Measurements from ENCODE around the gene FXYD3.
"Not testable (repeated sequence)": the region's sequence is repeated elsewhere in the genome, so short reads cannot be mapped to it uniquely, and the experiment has no call there.

The FXYD3 gene

GRCh38 chr19:35120492-35120891 is 4.9 kb downstream of the FXYD3 start:
- no peak overlapping the region for H3K9ac ChIP-seq (ENCODE audit: low read depth, low read length)
- H3K9me3 ChIP-seq (ENCODE audit: control insufficient read depth, insufficient read depth, low read length), result no peaks in the 10 kb centered on the region
- H3K36me3 ChIP-seq (ENCODE audit: insufficient read depth, low read length), result no peaks in the 10 kb centered on the region
- H3K4me1 ChIP-seq (ENCODE audit: insufficient read depth, low read length), result peaks cover 23% of the 10 kb centered on the region

DNA sequence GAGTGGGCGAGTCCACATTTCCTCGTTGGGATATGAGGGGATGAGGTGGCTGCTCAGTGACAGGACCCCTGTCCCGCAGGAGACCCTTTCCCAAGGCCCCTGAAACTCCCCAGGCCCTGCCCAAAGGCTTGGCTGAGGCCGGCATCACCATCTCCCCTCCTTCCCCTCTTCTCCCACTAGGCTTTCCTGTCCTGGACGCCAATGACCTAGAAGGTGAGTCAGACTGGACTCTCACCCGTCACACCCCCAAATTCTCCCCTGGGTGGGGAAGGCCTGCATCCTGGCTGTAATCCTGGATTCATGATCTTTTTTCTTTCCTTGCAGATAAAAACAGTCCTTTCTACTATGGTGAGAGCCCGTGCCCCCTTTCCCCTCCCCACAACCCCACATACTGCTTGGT is 5.3 kb downstream of the FXYD3 start:
- Histone ChIP-seq H3K9me3 (ENCODE audit: control insufficient read depth, insufficient read depth, low read length) (no peaks in the 10 kb centered on the region), H3K9ac (ENCODE audit: low read depth, low read length) (no peak overlapping the region), H3K4me1 (ENCODE audit: insufficient read depth, low read length) (peaks cover 19% of the 10 kb centered on the region), H3K36me3 (ENCODE audit: insufficient read depth, low read length) (no peaks in the 10 kb centered on the region)

DNA sequence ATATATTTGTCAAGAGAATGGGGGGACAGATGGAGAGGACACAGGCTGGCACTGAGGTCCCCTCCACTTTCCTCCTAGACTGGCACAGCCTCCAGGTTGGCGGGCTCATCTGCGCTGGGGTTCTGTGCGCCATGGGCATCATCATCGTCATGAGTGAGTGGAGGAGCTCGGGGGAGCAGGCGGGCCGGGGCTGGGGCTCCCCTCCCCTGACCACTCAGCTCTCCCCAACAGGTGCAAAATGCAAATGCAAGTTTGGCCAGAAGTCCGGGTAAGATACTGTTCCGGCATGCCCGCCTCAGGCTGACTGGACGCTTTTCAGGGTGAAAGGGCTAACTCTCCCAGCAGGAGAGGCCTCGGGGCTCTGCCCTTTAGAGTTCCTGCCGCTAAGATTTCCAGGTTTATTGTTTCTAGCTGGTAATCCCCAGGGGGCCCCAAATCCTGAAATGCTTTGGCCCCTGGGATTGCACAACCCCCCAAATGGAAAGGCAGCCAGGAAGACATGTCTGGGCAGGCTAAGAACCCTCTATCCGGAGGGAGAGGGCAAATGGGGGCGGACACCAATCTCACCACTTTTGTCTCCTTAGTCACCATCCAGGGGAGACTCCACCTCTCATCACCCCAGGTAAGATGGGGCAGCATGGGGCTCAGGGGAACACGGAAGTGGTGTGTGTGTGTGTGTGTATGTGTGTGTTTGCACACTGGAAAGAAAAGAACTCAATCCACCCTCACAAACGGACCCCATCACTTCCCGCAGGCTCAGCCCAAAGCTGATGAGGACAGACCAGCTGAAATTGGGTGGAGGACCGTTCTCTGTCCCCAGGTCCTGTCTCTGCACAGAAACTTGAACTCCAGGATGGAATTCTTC is 7.3 kb downstream of the FXYD3 start:
- Histone ChIP-seq H3K9me3 (ENCODE audit: control insufficient read depth, insufficient read depth, low read length) (no peaks in the 10 kb centered on the region), H3K36me3 (ENCODE audit: insufficient read depth, low read length) (no peaks in the 10 kb centered on the region), H3K4me1 (ENCODE audit: insufficient read depth, low read length) (peaks cover 17% of the 10 kb centered on the region; the same call in 1 of the 2 replicates), H3K9ac (ENCODE audit: low read depth, low read length) (no peak overlapping the region)

GRCh38 chr19:35123573-35123972 is 8.0 kb downstream of the FXYD3 start:
- Histone ChIP-seq H3K36me3 (ENCODE audit: insufficient read depth, low read length) (no peaks in the 10 kb centered on the region), H3K9ac (ENCODE audit: low read depth, low read length) (peak overlapping the region; percentile 54; the same call in 1 of the 2 replicates), H3K9me3 (ENCODE audit: control insufficient read depth, insufficient read depth, low read length) (no peaks in the 10 kb centered on the region), H3K4me1 (ENCODE audit: insufficient read depth, low read length) (peaks cover 17% of the 10 kb centered on the region; the same call in 1 of the 2 replicates)

DNA sequence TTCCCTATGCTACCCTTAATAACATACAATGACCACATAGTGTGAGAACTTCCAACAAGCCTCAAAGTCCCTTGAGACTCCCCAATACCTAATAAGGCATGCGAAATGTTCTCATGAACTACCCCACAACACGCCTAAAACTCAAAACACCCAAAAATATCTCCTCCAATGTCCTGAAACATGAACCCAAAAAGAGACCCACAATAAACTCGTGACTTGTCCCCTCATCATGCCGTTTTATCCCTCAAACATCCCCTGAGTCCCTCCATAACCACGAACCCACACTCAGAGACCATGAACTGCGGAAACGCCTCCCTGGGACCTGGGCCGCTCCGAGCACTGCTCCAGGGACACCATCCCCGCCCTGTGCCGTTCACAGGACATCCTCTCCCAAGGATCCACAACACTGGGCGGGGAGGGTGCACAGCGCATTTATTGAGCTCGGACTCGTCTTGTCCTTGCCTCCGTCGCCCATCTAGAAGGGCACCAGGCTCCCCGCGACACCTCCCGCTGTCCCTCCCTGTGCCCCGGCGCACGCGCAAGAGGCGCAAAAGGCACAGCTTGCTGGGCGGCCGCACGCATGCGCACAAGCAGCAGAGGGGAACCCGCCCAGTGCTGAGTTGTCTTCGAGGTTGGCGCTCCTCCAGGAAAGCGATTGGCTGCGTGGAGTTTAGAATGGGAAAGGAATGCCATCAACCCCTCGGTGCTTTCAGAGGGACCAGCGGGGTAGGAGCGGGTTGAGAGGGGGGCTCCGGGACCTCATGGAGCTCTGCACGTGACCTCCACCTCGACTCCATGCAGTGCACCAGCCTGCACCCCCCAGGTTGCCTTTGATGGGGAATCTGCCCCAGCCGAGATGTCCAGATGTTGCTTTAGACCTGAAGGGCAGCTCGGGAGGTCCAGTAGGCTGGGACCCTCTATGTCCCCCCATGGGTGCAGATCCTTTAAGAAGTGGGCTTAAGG is 8.8 kb downstream of the FXYD3 start:
- Histone ChIP-seq H3K36me3 (ENCODE audit: insufficient read depth, low read length) (no peaks in the 10 kb centered on the region), H3K9ac (ENCODE audit: low read depth, low read length) (peak overlapping the region; percentile 54; the same call in 1 of the 2 replicates), H3K9me3 (ENCODE audit: control insufficient read depth, insufficient read depth, low read length) (no peaks in the 10 kb centered on the region), H3K4me1 (ENCODE audit: insufficient read depth, low read length) (peaks cover 17% of the 10 kb centered on the region; the same call in 1 of the 2 replicates)

DNA sequence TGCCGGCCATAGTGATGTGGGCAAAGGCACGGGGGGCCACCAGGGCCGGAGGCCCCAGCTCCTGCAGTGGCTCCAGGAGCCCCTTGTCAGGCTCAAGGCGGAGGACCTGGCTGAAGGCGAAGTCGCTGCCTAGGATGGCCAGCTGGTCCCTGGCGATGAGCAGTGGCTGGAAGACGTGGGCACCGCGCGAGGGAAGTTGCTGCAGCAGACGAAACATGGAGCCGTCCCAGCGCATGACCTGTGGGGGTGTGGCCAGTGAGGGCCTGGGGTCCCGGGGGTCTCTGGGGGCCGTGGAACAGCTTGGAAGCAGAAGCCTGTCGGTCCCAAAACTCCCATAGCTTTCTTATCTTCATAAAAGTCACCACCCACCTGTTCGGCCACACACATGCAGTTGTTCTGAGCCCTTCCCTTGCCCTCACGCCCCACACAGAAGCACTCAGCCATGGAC is 9.7 kb downstream of the FXYD3 start:
- Histone ChIP-seq H3K9ac (ENCODE audit: low read depth, low read length) (no peak overlapping the region), H3K36me3 (ENCODE audit: insufficient read depth, low read length) (no peaks in the 10 kb centered on the region), H3K4me1 (ENCODE audit: insufficient read depth, low read length) (peaks cover 17% of the 10 kb centered on the region; the same call in 1 of the 2 replicates), H3K9me3 (ENCODE audit: control insufficient read depth, insufficient read depth, low read length) (no peaks in the 10 kb centered on the region)

DNA sequence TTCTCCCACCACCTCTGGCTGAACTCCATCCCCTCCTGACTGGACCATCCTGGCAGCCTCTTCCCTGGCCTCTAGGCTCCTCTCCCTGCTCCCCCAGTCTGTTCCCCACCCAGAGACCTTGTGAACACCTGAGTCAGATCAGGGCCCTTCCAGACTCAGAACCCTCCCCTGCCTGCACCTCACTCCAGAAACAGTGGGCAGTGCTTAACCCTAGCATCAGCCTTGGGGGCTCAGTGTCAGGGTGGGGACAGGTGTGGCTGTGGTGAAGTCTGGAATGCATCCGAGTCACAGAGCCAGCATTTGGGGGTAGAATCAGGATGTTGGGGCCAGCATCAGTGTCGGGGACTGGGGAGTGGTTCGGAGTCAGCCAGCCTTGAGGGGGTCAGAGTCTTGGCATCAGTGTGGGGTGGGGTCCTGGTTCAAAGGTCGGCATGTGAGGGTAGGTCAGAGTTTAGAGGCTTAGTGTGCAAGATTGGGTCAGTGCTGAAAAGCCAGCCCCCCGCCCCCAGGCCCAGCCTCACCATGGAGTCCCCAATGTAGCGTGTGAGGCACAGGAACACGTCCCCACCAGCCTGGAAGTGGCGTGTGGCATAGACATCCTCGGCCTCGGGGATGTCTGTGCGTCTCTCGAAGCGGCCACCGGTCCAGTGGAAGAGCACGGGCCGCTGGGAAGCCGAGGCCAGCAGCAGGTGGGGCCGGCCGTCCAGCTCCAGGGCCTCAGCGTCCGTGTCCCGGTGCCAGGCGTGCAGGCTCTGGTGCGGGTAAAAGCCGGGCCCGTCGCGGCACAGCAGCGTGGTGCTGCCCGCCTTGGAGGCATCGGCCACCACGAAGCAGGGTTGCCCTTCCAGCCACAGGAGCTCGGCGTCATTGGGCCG is 10.4 kb downstream of the FXYD3 start:
- Histone ChIP-seq H3K9ac (ENCODE audit: low read depth, low read length) (no peak overlapping the region), H3K9me3 (ENCODE audit: control insufficient read depth, insufficient read depth, low read length) (no peaks in the 10 kb centered on the region), H3K4me1 (ENCODE audit: insufficient read depth, low read length) (peaks cover 17% of the 10 kb centered on the region; the same call in 1 of the 2 replicates), H3K36me3 (ENCODE audit: insufficient read depth, low read length) (no peaks in the 10 kb centered on the region; the same call in 1 of the 2 replicates)

DNA sequence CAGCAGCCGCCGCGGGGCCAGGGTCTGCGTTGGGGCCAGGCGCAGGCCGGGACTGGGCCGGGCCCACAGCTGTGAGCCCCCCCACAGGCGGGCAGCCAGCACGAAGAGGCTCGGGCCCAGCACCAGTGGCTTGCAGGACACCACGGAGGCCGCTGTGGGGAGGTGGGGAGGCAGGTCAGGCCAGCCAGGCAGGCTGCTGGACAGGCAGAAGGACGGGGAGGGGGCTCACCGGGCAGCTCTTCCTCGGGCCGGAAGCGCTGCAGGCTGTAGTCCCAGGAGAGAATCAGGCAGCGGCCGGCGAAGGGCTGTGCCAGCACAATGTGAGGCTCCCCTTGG is 11.0 kb downstream of the FXYD3 start:
- H3K36me3 ChIP-seq (ENCODE audit: insufficient read depth, low read length), result no peaks in the 10 kb centered on the region; the same call in 1 of the 2 replicates
- H3K9ac ChIP-seq (ENCODE audit: low read depth, low read length), result no peak overlapping the region

DNA sequence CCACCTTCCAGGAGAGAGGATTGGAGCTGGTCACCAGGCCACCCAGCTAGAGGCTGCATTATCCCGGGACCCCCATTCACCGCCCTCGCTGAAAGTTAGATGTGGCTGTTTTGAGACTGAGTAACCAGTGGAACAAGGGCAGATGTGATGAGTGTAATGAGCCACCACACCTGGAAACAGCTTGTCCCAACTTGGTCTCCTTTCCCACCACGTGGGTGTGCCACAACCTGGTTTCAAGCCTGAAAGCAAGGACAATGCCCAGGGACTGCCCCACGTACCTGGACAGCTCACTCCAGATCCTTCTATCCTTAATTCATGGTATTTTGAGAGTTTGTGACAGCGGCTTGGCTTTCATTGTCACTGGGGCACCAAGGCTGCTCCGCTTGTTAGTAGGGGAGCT is 12.2 kb downstream of the FXYD3 start:
- Histone ChIP-seq H3K36me3 (ENCODE audit: insufficient read depth, low read length) (no peaks in the 10 kb centered on the region; the same call in 1 of the 2 replicates), H3K9me3 (ENCODE audit: control insufficient read depth, insufficient read depth, low read length) (no peaks in the 10 kb centered on the region), H3K4me1 (ENCODE audit: insufficient read depth, low read length) (peaks cover 12% of the 10 kb centered on the region; the same call in 1 of the 2 replicates), H3K9ac (ENCODE audit: low read depth, low read length) (no peak overlapping the region)

More for the DNA sequence above, 11.0 kb downstream of the FXYD3 start:
- Histone ChIP-seq H3K9me3 (ENCODE audit: control insufficient read depth, insufficient read depth, low read length) (no peaks in the 10 kb centered on the region), H3K4me1 (ENCODE audit: insufficient read depth, low read length) (peaks cover 17% of the 10 kb centered on the region; the same call in 1 of the 2 replicates)

- H3K4me1 ChIP-seq (ENCODE audit: insufficient read depth, low read length), result peaks cover 5% of the 10 kb centered on the region; the same call in 1 of the 2 replicates
- no peaks in the 10 kb centered on the region for H3K9me3 ChIP-seq (ENCODE audit: control insufficient read depth, insufficient read depth, low read length)
- H3K36me3 ChIP-seq (ENCODE audit: insufficient read depth, low read length), result no peaks in the 10 kb centered on the region; the same call in 1 of the 2 replicates
- no peak overlapping the region for H3K9ac ChIP-seq (ENCODE audit: low read depth, low read length)
These were observed 12.9 kb downstream of the FXYD3 start for GRCh38 chr19:35128398-35129057.

- not testable (repeated sequence) for H3K4me1 ChIP-seq (ENCODE audit: insufficient read depth, low read length); H3K9me3 ChIP-seq (ENCODE audit: control insufficient read depth, insufficient read depth, low read length); H3K9ac ChIP-seq (ENCODE audit: low read depth, low read length); H3K36me3 ChIP-seq (ENCODE audit: insufficient read depth, low read length)
These were observed 14.2 kb downstream of the FXYD3 start for GRCh38 chr19:35129724-35130274.

GRCh38 chr19:35130761-35131720 is 15.4 kb downstream of the FXYD3 start:
- no peaks in the 10 kb centered on the region; the same call in 1 of the 2 replicates for H3K36me3 ChIP-seq (ENCODE audit: insufficient read depth, low read length)
- H3K9me3 ChIP-seq (ENCODE audit: control insufficient read depth, insufficient read depth, low read length), result no peaks in the 10 kb centered on the region
- H3K4me1 ChIP-seq (ENCODE audit: insufficient read depth, low read length), result peaks cover 7% of the 10 kb centered on the region
- H3K9ac ChIP-seq (ENCODE audit: low read depth, low read length), result no peak overlapping the region
